Middle frontal gyrus (tissue), 1 donor: ENCODE results near the gene PLIN5.

Experiments used
- DNase-seq: peaks from one replicate; pipeline ENCODE4 v3.0.0-alpha.2; 2015; ENCODE audit warnings: low spot score; ENCODE audit errors: extremely low spot score

PLIN5 gene

GRCh38 chr19:4492337-4493103 is 42.5 kb downstream of the PLIN5 start:
- no peak for DNase-seq

DNA sequence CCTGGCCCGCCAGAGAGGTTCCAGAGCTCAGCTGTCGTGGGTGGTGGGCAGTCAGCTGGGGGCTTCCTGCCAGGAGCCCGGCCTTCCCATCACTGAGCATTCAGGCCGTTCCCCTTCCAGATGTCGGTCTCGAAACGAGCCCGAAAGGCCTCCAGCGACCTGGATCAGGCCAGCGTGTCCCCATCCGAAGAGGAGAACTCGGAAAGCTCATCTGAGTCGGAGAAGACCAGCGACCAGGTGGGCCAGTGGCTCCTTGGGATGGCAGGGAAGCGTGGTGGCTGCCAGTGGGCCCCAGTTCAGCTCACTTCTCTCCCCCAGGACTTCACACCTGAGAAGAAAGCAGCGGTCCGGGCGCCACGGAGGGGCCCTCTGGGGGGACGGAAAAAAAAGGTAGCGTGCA is 43.6 kb downstream of the PLIN5 start:
- no peak for DNase-seq

GRCh38 chr19:4488496-4488895 is 46.5 kb downstream of the PLIN5 start:
- no peak for DNase-seq

- no peak for DNase-seq
Measured at GRCh38 chr19:4487572-4487971, 47.5 kb downstream of the PLIN5 start.

DNA sequence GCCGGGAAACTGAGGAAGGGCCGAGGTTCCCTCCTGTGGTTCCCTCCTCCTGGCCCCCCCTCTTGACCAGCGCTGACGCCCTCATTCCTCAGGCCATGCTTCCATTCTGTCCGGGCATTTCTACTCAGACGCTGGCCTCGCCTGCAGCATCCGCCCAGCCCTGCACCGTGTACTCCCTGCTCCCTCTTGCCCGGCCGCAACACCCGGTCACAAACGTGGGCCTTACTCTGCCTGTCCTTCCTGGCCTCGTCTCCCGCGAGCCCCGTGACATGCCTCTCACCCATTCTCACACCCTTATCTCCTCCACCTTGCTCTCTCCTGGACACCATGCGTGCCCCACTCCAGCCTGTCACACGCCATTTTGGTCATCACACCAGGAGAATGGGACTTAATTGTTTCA is 51.6 kb downstream of the PLIN5 start:
- no peak for DNase-seq

- no peak for DNase-seq
Measured at GRCh38 chr19:4482721-4483364, 52.2 kb downstream of the PLIN5 start.

GRCh38 chr19:4477034-4477801 is 57.8 kb downstream of the PLIN5 start:
- no peak for DNase-seq

- DNase-seq: peak; percentile 56
Measured at GRCh38 chr19:4474514-4475022, 60.5 kb downstream of the PLIN5 start.

- no peak for DNase-seq
Measured at GRCh38 chr19:4473763-4474513, 61.1 kb downstream of the PLIN5 start.

GRCh38 chr19:4473011-4473762 is 61.8 kb downstream of the PLIN5 start:
- DNase-seq: no peak
